Activated T-cell treated with anti-CD3 and anti-CD28 coated beads, Interleukin-2, amount 50 U/mL, for 4 hours (primary cell): Measurements from ENCODE around the gene CD320. TPM values are rescaled to one million over a fixed set of nuclear protein-coding genes. Genes with fewer than 3 reads are reported as not detected.
"Not testable (repeated sequence)": the region's sequence is repeated elsewhere in the genome, so short reads cannot be mapped to it uniquely, and the experiment has no call there.

Source experiments
- ATAC-seq, 2 donors: fragments of 200-7000 bp; cut with Tn5 transposase; one replicate each; pipeline ENCODE4 v1.10.0; 2021
- DNase-seq: peaks from one replicate; pipeline ENCODE4 v3.0.0-alpha.2; 2020
- H3K27me3 Mint-ChIP-seq: one replicate; pipeline ENCODE4 v1.8.0; 2021; ENCODE audit warnings: low read depth, mixed read lengths
- H3K36me3 Mint-ChIP-seq: one replicate; pipeline ENCODE4 v1.8.0; 2022; ENCODE audit warnings: mixed read lengths; ENCODE audit not compliant: insufficient read depth
- H3K4me1 Mint-ChIP-seq: one replicate; pipeline ENCODE4 v1.8.0; 2021; ENCODE audit warnings: low read depth, mixed read lengths
- H3K4me3 Mint-ChIP-seq: one replicate; pipeline ENCODE4 v1.8.0; 2021; ENCODE audit warnings: mild to moderate bottlenecking, moderate library complexity, mixed read lengths
- H3K9me3 Mint-ChIP-seq: one replicate; pipeline ENCODE4 v1.8.0; 2021; ENCODE audit warnings: mixed read lengths
- total RNA-seq, 3 donors: library from RNA; stranded (reverse); gene quantifications; one replicate each; pipeline ENCODE4 v1.2.1, GENCODE V29; 2021

CD320 gene
- total RNA-seq, 3 donors from 2014 or later, result 142 to 175 (median 145) TPM

DNA sequence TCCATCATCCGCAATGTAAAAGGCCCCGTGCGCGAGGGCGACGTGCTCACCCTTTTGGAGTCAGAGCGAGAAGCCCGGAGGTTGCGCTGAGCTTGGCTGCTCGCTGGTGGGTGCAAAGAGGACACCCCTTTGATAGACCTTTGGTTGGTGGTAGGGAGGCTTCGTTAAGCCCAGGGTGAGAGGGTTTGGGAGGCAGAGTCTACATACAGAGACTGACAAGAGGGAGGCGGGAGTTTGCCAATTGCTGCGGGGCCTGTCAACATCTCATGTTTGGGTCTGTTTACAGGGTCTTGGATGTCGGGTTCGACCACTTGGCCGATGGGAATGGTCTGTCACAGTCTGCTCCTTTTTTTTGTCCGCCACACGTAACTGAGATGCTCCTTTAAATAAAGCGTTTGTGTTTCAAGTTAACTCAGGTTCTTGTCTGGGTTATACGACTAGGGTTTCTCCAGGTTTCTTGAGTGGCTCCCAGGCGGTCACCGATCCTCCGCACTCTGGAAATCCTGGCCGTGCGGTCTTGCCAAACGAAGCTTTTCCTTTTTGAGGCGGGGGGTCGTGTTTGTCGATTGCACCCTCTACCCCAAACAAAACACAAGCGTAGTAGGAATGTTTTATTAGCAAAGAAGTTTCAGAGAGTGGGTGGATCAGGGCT, 14.0 kb upstream of the CD320 start:
- H3K27me3 Mint-ChIP-seq, result no peaks in the 10 kb centered on the region
- peak overlapping the region; percentile 100 for H3K4me3 Mint-ChIP-seq
- peak in 1 of 2 donors; percentile 2 for ATAC-seq
- H3K9me3 Mint-ChIP-seq, result no peaks in the 10 kb centered on the region
- no peak for DNase-seq
- peaks cover 29% of the 10 kb centered on the region for H3K4me1 Mint-ChIP-seq
- H3K36me3 Mint-ChIP-seq, result peaks cover 12% of the 10 kb centered on the region

- DNase-seq (peak; percentile 97), ATAC-seq (peak; percentile 89)
- H3K4me1 Mint-ChIP-seq, result peaks cover 29% of the 10 kb centered on the region
- H3K9me3 Mint-ChIP-seq, result no peaks in the 10 kb centered on the region
- H3K27me3 Mint-ChIP-seq, result no peaks in the 10 kb centered on the region
- H3K4me3 Mint-ChIP-seq, result peak within 1 kb of the TSS; percentile 100
- H3K36me3 Mint-ChIP-seq, result peaks cover 12% of the 10 kb centered on the region
Observed at GRCh38 chr19:8321067-8321985, 13.2 kb upstream of the CD320 start, which contains the start of the genes NDUFA7 and RPS28. NDUFA7 (minus strand) TSS chr19:8321375; CDS start chr19:8321358, 17 bp downstream. RPS28 (plus strand) TSS chr19:8321496; CDS start chr19:8321531, 35 bp downstream.

DNA sequence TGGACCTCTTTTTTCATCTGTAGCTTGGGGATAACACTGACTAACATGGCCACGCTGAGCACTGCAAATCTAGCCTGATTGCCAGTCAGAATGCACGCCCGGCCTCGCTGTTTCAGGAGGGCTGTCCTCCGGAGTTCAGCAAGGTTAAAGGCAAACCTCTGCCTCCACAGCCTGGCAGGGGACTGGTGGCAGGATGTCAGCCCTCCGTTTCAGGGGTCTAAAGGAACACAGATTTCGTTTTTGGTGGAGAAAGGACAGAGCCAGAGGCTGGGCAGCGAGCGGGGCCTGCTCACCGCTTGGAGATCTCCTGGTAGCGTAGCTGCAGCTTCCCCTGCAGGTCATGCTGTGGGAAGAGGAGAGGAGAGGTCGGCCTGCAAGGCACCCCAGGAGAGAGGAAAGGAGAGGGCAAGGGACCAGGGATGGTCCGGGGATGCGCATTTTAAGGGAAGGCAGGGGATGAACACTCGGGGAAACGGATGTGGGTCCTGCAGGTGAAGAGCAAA, 12.5 kb upstream of the CD320 start:
- Mint-ChIP-seq H3K4me3 (peak overlapping the region; percentile 100), H3K9me3 (no peaks in the 10 kb centered on the region), H3K27me3 (no peaks in the 10 kb centered on the region), H3K4me1 (peaks cover 29% of the 10 kb centered on the region), H3K36me3 (peaks cover 13% of the 10 kb centered on the region)
- ATAC-seq (peak; percentile 6 to 9), DNase-seq (no peak)

GRCh38 chr19:8319807-8320520, 11.8 kb upstream of the CD320 start:
- peak overlapping the region; percentile 100 for H3K4me3 Mint-ChIP-seq
- peaks cover 15% of the 10 kb centered on the region for H3K36me3 Mint-ChIP-seq
- DNase-seq (no peak), ATAC-seq (no peak)
- peaks cover 29% of the 10 kb centered on the region for H3K4me1 Mint-ChIP-seq
- no peaks in the 10 kb centered on the region for H3K27me3 Mint-ChIP-seq
- no peaks in the 10 kb centered on the region for H3K9me3 Mint-ChIP-seq

- not testable (repeated sequence) for H3K27me3 Mint-ChIP-seq, ATAC-seq, H3K9me3 Mint-ChIP-seq, DNase-seq
- Mint-ChIP-seq H3K36me3 (peaks cover 15% of the 10 kb centered on the region), H3K4me1 (peaks cover 26% of the 10 kb centered on the region), H3K4me3 (peak overlapping the region; percentile 9)
Observed at GRCh38 chr19:8318835-8319234, 10.7 kb upstream of the CD320 start.

- peaks cover 12% of the 10 kb centered on the region for H3K4me1 Mint-ChIP-seq
- no peak for ATAC-seq
Observed at GRCh38 chr19:8316351-8317125, 8.4 kb upstream of the CD320 start.

DNA sequence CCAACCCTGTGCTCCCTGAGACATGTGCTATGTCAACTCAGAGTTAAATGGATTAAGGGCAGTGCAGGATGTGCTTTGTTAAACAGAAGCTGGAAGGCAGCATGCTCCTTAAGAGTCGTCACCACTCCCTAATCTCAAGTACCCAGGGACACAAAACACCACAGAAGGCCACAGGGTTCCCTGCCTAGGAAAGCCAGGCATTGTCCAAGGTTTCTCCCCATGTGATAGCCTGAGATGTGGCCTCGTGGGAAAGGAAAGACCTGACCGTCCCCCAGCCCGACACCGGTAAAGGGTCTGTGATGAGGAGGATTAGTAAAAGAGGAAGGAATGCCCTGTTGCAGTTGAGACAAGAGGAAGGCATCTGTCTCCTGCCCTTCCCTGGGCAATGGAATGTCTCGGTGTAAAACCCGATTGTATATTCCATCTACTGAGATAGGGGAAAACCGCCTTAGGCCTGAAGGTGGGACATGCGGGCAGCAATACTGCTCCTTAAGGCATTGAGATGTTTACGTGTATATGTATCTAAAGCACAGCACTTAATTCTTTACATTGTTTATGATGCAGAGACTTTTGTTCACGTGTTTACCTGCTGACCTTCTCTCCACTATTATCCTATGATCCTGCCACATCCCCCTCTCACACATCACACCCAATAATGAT, 7.0 kb upstream of the CD320 start:
- H3K9me3 Mint-ChIP-seq, H3K36me3 Mint-ChIP-seq, H3K27me3 Mint-ChIP-seq, H3K4me1 Mint-ChIP-seq, ATAC-seq, DNase-seq, H3K4me3 Mint-ChIP-seq: not testable (repeated sequence)

More at GRCh38 chr19:8316351-8317125, 8.4 kb upstream of the CD320 start:
- H3K9me3 Mint-ChIP-seq, result no peaks in the 10 kb centered on the region
- no peak overlapping the region for H3K4me3 Mint-ChIP-seq
- no peak for DNase-seq
- H3K36me3 Mint-ChIP-seq, result peaks cover 3% of the 10 kb centered on the region
- no peaks in the 10 kb centered on the region for H3K27me3 Mint-ChIP-seq

GRCh38 chr19:8311461-8312260, 3.5 kb upstream of the CD320 start:
- Mint-ChIP-seq H3K4me3 (no peak overlapping the region), H3K9me3 (no peaks in the 10 kb centered on the region), H3K36me3 (peaks cover 10% of the 10 kb centered on the region), H3K4me1 (peaks cover 25% of the 10 kb centered on the region), H3K27me3 (no peaks in the 10 kb centered on the region)
- no peak for ATAC-seq
- no peak for DNase-seq

- H3K9me3 Mint-ChIP-seq, result no peaks in the 10 kb centered on the region
- no peak for ATAC-seq
- H3K36me3 Mint-ChIP-seq, result peaks cover 7% of the 10 kb centered on the region
- H3K4me1 Mint-ChIP-seq, result peaks cover 32% of the 10 kb centered on the region
- no peaks in the 10 kb centered on the region for H3K27me3 Mint-ChIP-seq
- H3K4me3 Mint-ChIP-seq, result no peak overlapping the region
- no peak for DNase-seq
Observed at GRCh38 chr19:8310342-8311055, 2.3 kb upstream of the CD320 start.

GRCh38 chr19:8308891-8309291, 733 bp upstream of the CD320 start:
- Mint-ChIP-seq H3K36me3 (peaks cover 6% of the 10 kb centered on the region), H3K27me3 (no peaks in the 10 kb centered on the region), H3K9me3 (no peaks in the 10 kb centered on the region), H3K4me3 (peak overlapping the region; percentile 95), H3K4me1 (peaks cover 32% of the 10 kb centered on the region)
- ATAC-seq (no peak), DNase-seq (no peak)

DNA sequence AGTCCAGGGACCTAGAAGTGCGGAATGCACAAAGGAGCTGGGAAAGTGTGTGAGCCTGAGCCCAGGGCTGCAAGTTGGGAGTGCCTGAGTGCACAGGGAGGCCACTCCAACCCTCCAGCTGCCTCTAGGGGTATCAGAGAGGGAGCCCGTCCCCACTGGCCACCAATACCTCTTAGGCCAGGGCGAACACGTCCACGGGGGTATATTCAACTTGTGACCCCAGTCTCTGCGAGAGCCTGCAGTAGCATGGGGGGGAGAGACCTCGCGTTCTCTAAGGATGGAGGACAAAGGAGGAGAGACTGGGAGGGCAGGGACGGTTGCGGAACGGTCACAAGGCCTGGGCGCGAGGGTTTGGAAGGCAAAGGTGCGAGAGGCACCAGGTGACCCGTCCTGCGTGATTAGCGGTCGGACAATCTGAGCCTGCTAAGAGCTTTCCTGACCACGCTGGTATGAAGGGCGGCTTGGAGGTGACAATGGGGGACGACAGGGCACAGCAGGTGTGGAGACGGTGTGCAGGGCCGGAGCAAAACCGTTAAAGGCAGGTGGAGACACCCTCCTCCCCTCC, 676 bp downstream of the CD320 start:
- H3K9me3 Mint-ChIP-seq, result no peaks in the 10 kb centered on the region
- H3K4me3 Mint-ChIP-seq, result peak overlapping the region; percentile 95
- ATAC-seq (no peak), DNase-seq (no peak)
- peaks cover 6% of the 10 kb centered on the region for H3K36me3 Mint-ChIP-seq
- H3K27me3 Mint-ChIP-seq, result no peaks in the 10 kb centered on the region
- peaks cover 32% of the 10 kb centered on the region for H3K4me1 Mint-ChIP-seq
